ENCODE data around the gene FHOD3. TPM values are rescaled to one million over a fixed set of nuclear protein-coding genes. Genes with fewer than 3 reads are reported as not detected.

Gene FHOD3
- total RNA-seq, 1 experiment from 2014 or later: 22.7 TPM

GRCh38 chr18:36388310-36388709 is 90.8 kb downstream of the FHOD3 start:
- no peaks in the 10 kb centered on the region for H3K4me1 ChIP-seq (ENCODE audit: control insufficient read depth, insufficient read depth, low read length)
- intact Hi-C loops (cut with micrococcal nuclease; ENCODE audit: unreplicated experiment) (no loop called here), in situ Hi-C loops (cut with HindIII; ENCODE audit: low pct_unique_long_range_greater_than_20kb, low sequenced_read_pairs) (no loop called here)
- POLR2A ChIA-PET: no interaction called here
- H3K9me3 ChIP-seq (ENCODE audit: control insufficient read depth, insufficient read depth, low read depth, low read length): no peaks in the 10 kb centered on the region
- TF ChIP-seq CTCF (IDR thresholded peaks at IDR 0.05) (no peak), SIN3A (IDR thresholded peaks at IDR 0.05; ENCODE audit: borderline replicate concordance, insufficient read depth, low read depth, low read length) (no peak), TCF7L2 (IDR thresholded peaks at IDR 0.05; ENCODE audit: low read depth, low read length) (no peak), REST (IDR thresholded peaks at IDR 0.05; ENCODE audit: insufficient read depth in 1 of 2, low read depth in 2 of 2, low read length in 1 of 2) (no peak), POLR2AphosphoS5 (IDR thresholded peaks at IDR 0.05; ENCODE audit: low read depth, low read length) (no peak)
- BruUV-seq (replicated peaks): no TSS peak
- no peak overlapping the region for H3K27ac ChIP-seq (ENCODE audit: low read length)
- DNase-seq (ENCODE audit: low read depth, low spot score) (no peak), ATAC-seq (no peak)
- no peaks in the 10 kb centered on the region for H3K36me3 ChIP-seq (ENCODE audit: control insufficient read depth, insufficient read depth, low read length)
- CTCF ChIA-PET: no interaction called here
- H3K4me3 ChIP-seq (ENCODE audit: low read depth in 2 of 2, low read length in 2 of 2): no peak overlapping the region
- H3K27me3 ChIP-seq (ENCODE audit: control insufficient read depth, insufficient read depth, low read length): no peaks in the 10 kb centered on the region

- in situ Hi-C loops (cut with HindIII; ENCODE audit: low pct_unique_long_range_greater_than_20kb, low sequenced_read_pairs): no loop called here
- TF ChIP-seq REST (IDR thresholded peaks at IDR 0.05; ENCODE audit: insufficient read depth in 1 of 2, low read depth in 2 of 2, low read length in 1 of 2): no peak
- no peak for TF ChIP-seq CTCF (IDR thresholded peaks at IDR 0.05)
- no peak for TF ChIP-seq SIN3A (IDR thresholded peaks at IDR 0.05; ENCODE audit: borderline replicate concordance, insufficient read depth, low read depth, low read length)
- TF ChIP-seq TCF7L2 (IDR thresholded peaks at IDR 0.05; ENCODE audit: low read depth, low read length): no peak
- TF ChIP-seq POLR2AphosphoS5 (IDR thresholded peaks at IDR 0.05; ENCODE audit: low read depth, low read length): no peak
- Histone ChIP-seq H3K27ac (ENCODE audit: low read length) (no peak overlapping the region), H3K27me3 (ENCODE audit: control insufficient read depth, insufficient read depth, low read length) (no peaks in the 10 kb centered on the region), H3K36me3 (ENCODE audit: control insufficient read depth, insufficient read depth, low read length) (no peaks in the 10 kb centered on the region), H3K4me1 (ENCODE audit: control insufficient read depth, insufficient read depth, low read length) (no peaks in the 10 kb centered on the region), H3K9me3 (ENCODE audit: control insufficient read depth, insufficient read depth, low read depth, low read length) (no peaks in the 10 kb centered on the region), H3K4me3 (ENCODE audit: low read depth in 2 of 2, low read length in 2 of 2) (no peak overlapping the region)
- ATAC-seq (no peak), DNase-seq (ENCODE audit: low read depth, low spot score) (no peak)
- CTCF ChIA-PET: no interaction called here
- no TSS peak for BruUV-seq (replicated peaks)
- intact Hi-C loops (cut with micrococcal nuclease; ENCODE audit: unreplicated experiment): no loop called here
- POLR2A ChIA-PET: no interaction called here
Measured at GRCh38 chr18:36389027-36389426, 91.5 kb downstream of the FHOD3 start.

All from Panc1 (cell line).